Measurements from ENCODE around the gene KCTD13. TPM values are rescaled to one million over a fixed set of nuclear protein-coding genes. Genes with fewer than 3 reads are reported as not detected.

Gene KCTD13
- total RNA-seq, 1 experiment from 2014 or later = 8.2 TPM

DNA sequence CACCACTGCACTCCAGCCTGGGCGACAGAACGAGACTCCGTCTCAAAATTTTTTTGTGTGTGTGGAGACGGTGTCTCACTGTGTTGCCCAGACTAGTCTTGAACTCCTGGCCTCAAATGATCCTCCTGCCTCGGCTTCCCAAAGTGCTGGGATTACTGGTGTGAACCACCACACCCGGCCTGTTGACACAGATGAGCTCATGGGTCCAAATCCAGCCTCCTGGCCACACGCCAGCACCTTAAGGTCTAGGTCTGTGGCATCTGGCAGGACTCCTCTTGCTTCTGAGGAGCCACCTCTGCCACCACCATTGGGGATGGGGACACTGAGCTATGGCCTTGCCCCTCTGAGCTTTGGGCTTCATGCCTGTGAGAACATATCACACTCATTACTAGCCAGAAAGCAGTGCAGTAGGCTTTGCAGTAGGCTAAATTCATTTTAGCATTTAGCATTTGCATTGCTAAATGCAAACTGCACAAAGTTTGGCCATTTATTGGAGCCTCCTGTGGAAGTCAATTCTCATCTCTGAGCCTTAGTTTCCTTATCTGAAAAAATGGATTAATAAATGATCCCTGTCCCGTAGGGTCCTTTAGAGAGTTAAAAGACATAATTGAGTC is 57.5 kb downstream of the KCTD13 start:
- Histone ChIP-seq H3K9me2 (replicated peaks; ENCODE audit: low read length) (no peaks in the 10 kb centered on the region), H3K9me3 (ENCODE audit: low read length) (no peaks in the 10 kb centered on the region), H3K4me3 (ENCODE audit: low read length) (no peak overlapping the region), H3K9ac (ENCODE audit: low read length) (no peak overlapping the region), H2AFZ (ENCODE audit: low read length) (no peak overlapping the region), H3K4me2 (ENCODE audit: low read length) (no peak overlapping the region), H4K20me1 (ENCODE audit: low read length) (no peaks in the 10 kb centered on the region), H3K27ac (ENCODE audit: low read length) (no peak overlapping the region), H3K79me2 (ENCODE audit: low read length) (no peaks in the 10 kb centered on the region), H3K4me1 (ENCODE audit: insufficient read depth, low read length) (no peaks in the 10 kb centered on the region), H3K36me3 (ENCODE audit: low read depth, low read length) (no peaks in the 10 kb centered on the region), H3K27me3 (ENCODE audit: low read length) (no peaks in the 10 kb centered on the region), H3F3A (ENCODE audit: low read length, unreplicated experiment) (no peaks in the 10 kb centered on the region)
- no TSS peak for BruUV-seq (replicated peaks)
- POLR2A ChIA-PET (ENCODE audit: unreplicated experiment) = no interaction called here
- intact Hi-C loops (cut with micrococcal nuclease) = no loop called here
- DNase-seq (no peak), ATAC-seq (no peak)
- no peak for TF ChIP-seq EZH2phosphoT487 (IDR thresholded peaks at IDR 0.05; ENCODE audit: borderline replicate concordance, low read length)
- TF ChIP-seq, protein P1, sequence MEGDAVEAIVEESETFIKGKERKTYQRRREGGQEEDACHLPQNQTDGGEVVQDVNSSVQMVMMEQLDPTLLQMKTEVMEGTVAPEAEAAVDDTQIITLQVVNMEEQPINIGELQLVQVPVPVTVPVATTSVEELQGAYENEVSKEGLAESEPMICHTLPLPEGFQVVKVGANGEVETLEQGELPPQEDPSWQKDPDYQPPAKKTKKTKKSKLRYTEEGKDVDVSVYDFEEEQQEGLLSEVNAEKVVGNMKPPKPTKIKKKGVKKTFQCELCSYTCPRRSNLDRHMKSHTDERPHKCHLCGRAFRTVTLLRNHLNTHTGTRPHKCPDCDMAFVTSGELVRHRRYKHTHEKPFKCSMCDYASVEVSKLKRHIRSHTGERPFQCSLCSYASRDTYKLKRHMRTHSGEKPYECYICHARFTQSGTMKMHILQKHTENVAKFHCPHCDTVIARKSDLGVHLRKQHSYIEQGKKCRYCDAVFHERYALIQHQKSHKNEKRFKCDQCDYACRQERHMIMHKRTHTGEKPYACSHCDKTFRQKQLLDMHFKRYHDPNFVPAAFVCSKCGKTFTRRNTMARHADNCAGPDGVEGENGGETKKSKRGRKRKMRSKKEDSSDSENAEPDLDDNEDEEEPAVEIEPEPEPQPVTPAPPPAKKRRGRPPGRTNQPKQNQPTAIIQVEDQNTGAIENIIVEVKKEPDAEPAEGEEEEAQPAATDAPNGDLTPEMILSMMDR (conservative IDR thresholded peaks at IDR 0.05; ENCODE audit: low read depth, low read length) = no peak
- TF ChIP-seq EZH2 (IDR thresholded peaks at IDR 0.05; ENCODE audit: low read length, unreplicated experiment) = no peak
- CTCF ChIA-PET = no interaction called here

DNA sequence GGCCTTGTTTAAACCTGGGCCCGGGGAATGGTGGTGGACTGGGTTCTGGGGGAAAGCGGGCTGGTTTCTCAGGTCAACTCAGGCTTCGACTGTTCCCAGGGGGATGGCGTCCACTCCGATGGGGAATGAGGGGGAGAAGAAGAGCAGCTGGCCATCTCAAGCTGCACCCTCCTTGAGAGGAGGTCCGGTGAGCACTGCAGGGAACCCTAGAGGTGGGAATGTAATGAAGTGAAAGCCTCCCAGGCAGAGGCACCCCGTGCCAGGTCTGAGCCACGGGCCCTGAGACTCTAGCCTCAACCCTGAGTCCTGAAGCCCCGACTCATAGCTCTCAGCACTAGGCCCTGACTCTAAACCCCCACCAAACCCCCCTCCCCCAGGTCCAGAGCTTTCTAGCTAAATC is 61.8 kb downstream of the KCTD13 start:
- ChIA-PET CTCF (interaction anchor here (0.6 kb wide), 1 partner anchor 46 kb away, joined by 7 read pairs; no protein-coding TSS in a partner anchor), POLR2A (ENCODE audit: unreplicated experiment) (no interaction called here)
- Histone ChIP-seq H3K27ac (ENCODE audit: low read length) (no peak overlapping the region), H4K20me1 (ENCODE audit: low read length) (no peaks in the 10 kb centered on the region), H3K27me3 (ENCODE audit: low read length) (no peaks in the 10 kb centered on the region), H3K4me3 (ENCODE audit: low read length) (no peak overlapping the region), H3K9me3 (ENCODE audit: low read length) (no peaks in the 10 kb centered on the region), H3F3A (ENCODE audit: low read length, unreplicated experiment) (no peaks in the 10 kb centered on the region), H3K4me2 (ENCODE audit: low read length) (no peak overlapping the region), H3K4me1 (ENCODE audit: insufficient read depth, low read length) (no peaks in the 10 kb centered on the region), H3K9ac (ENCODE audit: low read length) (no peak overlapping the region), H3K9me2 (replicated peaks; ENCODE audit: low read length) (no peaks in the 10 kb centered on the region), H3K36me3 (ENCODE audit: low read depth, low read length) (no peaks in the 10 kb centered on the region), H2AFZ (ENCODE audit: low read length) (no peak overlapping the region), H3K79me2 (ENCODE audit: low read length) (peaks cover 17% of the 10 kb centered on the region)
- no peak for ATAC-seq
- DNase-seq = no peak
- BruUV-seq (replicated peaks) = no TSS peak
- intact Hi-C loops (cut with micrococcal nuclease) = loop anchor here (5.0 kb wide), 2 partner anchors 47 to 158 kb away; partner anchors contain the start of genes C16orf92 and PAGR1
- TF ChIP-seq, protein P1 (conservative IDR thresholded peaks at IDR 0.05; ENCODE audit: low read depth, low read length) = no peak
- no peak for TF ChIP-seq EZH2 (IDR thresholded peaks at IDR 0.05; ENCODE audit: low read length, unreplicated experiment)
- TF ChIP-seq EZH2phosphoT487 (IDR thresholded peaks at IDR 0.05; ENCODE audit: borderline replicate concordance, low read length) = no peak

DNA sequence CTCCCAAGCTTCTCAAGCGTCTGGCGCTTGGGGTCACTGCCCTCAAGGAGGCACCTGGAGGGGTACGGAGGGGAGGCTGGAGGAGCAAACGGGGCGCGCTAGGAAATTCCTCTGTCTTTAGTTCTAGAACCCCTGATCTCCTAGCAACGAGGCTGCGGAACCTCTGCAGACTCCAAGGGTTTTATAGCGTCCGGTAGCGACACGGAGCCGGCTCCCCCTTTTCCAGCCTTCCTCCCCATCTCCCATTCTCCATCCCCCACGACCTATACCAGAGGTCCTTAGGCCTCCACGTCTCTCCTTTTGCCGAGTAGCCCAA is 62.4 kb downstream of the KCTD13 start:
- TF ChIP-seq, protein P1 (conservative IDR thresholded peaks at IDR 0.05; ENCODE audit: low read depth, low read length) = 0 out of 2 replicates have a peak, but pooled peaks have one; percentile 11
- TF ChIP-seq EZH2phosphoT487 (IDR thresholded peaks at IDR 0.05; ENCODE audit: borderline replicate concordance, low read length) (no peak), EZH2 (IDR thresholded peaks at IDR 0.05; ENCODE audit: low read length, unreplicated experiment) (no peak)
- POLR2A ChIA-PET (ENCODE audit: unreplicated experiment) = no interaction called here
- H4K20me1 ChIP-seq (ENCODE audit: low read length) = no peaks in the 10 kb centered on the region
- H3K9me2 ChIP-seq (replicated peaks; ENCODE audit: low read length) = no peaks in the 10 kb centered on the region
- DNase-seq = no peak
- intact Hi-C loops (cut with micrococcal nuclease) = loop anchor here (2.0 to 5.0 kb wide), 3 partner anchors 46 to 159 kb away; partner anchors contain the start of genes C16orf92, INO80E and PAGR1
- no peaks in the 10 kb centered on the region for H3K27me3 ChIP-seq (ENCODE audit: low read length)
- H3K9me3 ChIP-seq (ENCODE audit: low read length) = no peaks in the 10 kb centered on the region
- H2AFZ ChIP-seq (ENCODE audit: low read length) = peak overlapping the region; percentile 65
- no peaks in the 10 kb centered on the region for H3K36me3 ChIP-seq (ENCODE audit: low read depth, low read length)
- H3K4me2 ChIP-seq (ENCODE audit: low read length) = peak overlapping the region; percentile 92
- no peaks in the 10 kb centered on the region for H3K4me1 ChIP-seq (ENCODE audit: insufficient read depth, low read length)
- no peak for ATAC-seq
- no peak overlapping the region for H3K9ac ChIP-seq (ENCODE audit: low read length)
- H3K4me3 ChIP-seq (ENCODE audit: low read length) = no peak overlapping the region
- CTCF ChIA-PET = interaction anchor here (1.0 kb wide), 1 partner anchor 36 kb away, joined by 3 read pairs; the partner anchor contains the start of genes ASPHD1 and SEZ6L2
- H3F3A ChIP-seq (ENCODE audit: low read length, unreplicated experiment) = no peaks in the 10 kb centered on the region
- no TSS peak for BruUV-seq (replicated peaks)
- no peak overlapping the region for H3K27ac ChIP-seq (ENCODE audit: low read length)
- H3K79me2 ChIP-seq (ENCODE audit: low read length) = peaks cover 17% of the 10 kb centered on the region

Measured in PC-3 (cell line).